Activated naive CD4-positive, alpha-beta T cell treated with anti-CD3 and anti-CD28 coated beads, Interleukin-2, amount 50 U/mL, for 16 hours (primary cell): ENCODE results near the gene FBXO47.
"Not testable (repeated sequence)": the region's sequence is repeated elsewhere in the genome, so short reads cannot be mapped to it uniquely, and the experiment has no call there.

ENCODE experiments used
- DNase-seq: peaks from one replicate; pipeline ENCODE4 v3.0.0-alpha.2; 2020

The FBXO47 gene

GRCh38 chr17:38980490-38981217 is 13.5 kb upstream of the FBXO47 start:
- no peak for DNase-seq

- no peak for DNase-seq
Measured at GRCh38 chr17:38978180-38978579, 11.0 kb upstream of the FBXO47 start.

- not testable (repeated sequence) for DNase-seq
Measured at GRCh38 chr17:38976187-38976551, 9.0 kb upstream of the FBXO47 start.

GRCh38 chr17:38970804-38971203 is 3.6 kb upstream of the FBXO47 start:
- no peak for DNase-seq

GRCh38 chr17:38970128-38970527 is 2.9 kb upstream of the FBXO47 start:
- DNase-seq: no peak

GRCh38 chr17:38969281-38969680 is 2.1 kb upstream of the FBXO47 start:
- DNase-seq: no peak

GRCh38 chr17:38961413-38961812 is 5.8 kb downstream of the FBXO47 start:
- no peak for DNase-seq

GRCh38 chr17:38960402-38960801 is 6.8 kb downstream of the FBXO47 start:
- no peak for DNase-seq

- DNase-seq: no peak
Measured at GRCh38 chr17:38959508-38959907, 7.7 kb downstream of the FBXO47 start.

GRCh38 chr17:38958756-38959155 is 8.4 kb downstream of the FBXO47 start:
- DNase-seq: no peak

GRCh38 chr17:38958326-38958725 is 8.9 kb downstream of the FBXO47 start:
- no peak for DNase-seq

GRCh38 chr17:38953800-38954199 is 13.4 kb downstream of the FBXO47 start:
- not testable (repeated sequence) for DNase-seq

GRCh38 chr17:38947189-38947588 is 20.0 kb downstream of the FBXO47 start:
- DNase-seq: no peak

- no peak for DNase-seq
Measured at GRCh38 chr17:38943607-38944006, 23.6 kb downstream of the FBXO47 start.

GRCh38 chr17:38942696-38943334 is 24.4 kb downstream of the FBXO47 start:
- no peak for DNase-seq

- DNase-seq: no peak
Measured at GRCh38 chr17:38940404-38940803, 26.8 kb downstream of the FBXO47 start.

GRCh38 chr17:38939987-38940386 is 27.2 kb downstream of the FBXO47 start:
- no peak for DNase-seq

GRCh38 chr17:38933962-38934361 is 33.2 kb downstream of the FBXO47 start:
- DNase-seq: not testable (repeated sequence)

GRCh38 chr17:38930782-38931181 is 36.4 kb downstream of the FBXO47 start:
- not testable (repeated sequence) for DNase-seq

GRCh38 chr17:38926293-38927070 is 40.7 kb downstream of the FBXO47 start:
- no peak for DNase-seq

GRCh38 chr17:38925263-38925995 is 41.8 kb downstream of the FBXO47 start, which contains the start of gene LASP1NB:
LASP1NB (plus strand) TSS chr17:38925614.
- DNase-seq: peak; percentile 54

GRCh38 chr17:38922538-38923297 is 44.5 kb downstream of the FBXO47 start:
- no peak for DNase-seq
